SHP77 (cell line): ENCODE results near the gene GNB1L.

ENCODE experiments used
- DNase-seq, 2 experiments: peaks; one replicate each; lab custom pipeline; 2025; lab: John Stamatoyannopoulos, UW

GNB1L gene, protein sequence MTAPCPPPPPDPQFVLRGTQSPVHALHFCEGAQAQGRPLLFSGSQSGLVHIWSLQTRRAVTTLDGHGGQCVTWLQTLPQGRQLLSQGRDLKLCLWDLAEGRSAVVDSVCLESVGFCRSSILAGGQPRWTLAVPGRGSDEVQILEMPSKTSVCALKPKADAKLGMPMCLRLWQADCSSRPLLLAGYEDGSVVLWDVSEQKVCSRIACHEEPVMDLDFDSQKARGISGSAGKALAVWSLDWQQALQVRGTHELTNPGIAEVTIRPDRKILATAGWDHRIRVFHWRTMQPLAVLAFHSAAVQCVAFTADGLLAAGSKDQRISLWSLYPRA

DNA sequence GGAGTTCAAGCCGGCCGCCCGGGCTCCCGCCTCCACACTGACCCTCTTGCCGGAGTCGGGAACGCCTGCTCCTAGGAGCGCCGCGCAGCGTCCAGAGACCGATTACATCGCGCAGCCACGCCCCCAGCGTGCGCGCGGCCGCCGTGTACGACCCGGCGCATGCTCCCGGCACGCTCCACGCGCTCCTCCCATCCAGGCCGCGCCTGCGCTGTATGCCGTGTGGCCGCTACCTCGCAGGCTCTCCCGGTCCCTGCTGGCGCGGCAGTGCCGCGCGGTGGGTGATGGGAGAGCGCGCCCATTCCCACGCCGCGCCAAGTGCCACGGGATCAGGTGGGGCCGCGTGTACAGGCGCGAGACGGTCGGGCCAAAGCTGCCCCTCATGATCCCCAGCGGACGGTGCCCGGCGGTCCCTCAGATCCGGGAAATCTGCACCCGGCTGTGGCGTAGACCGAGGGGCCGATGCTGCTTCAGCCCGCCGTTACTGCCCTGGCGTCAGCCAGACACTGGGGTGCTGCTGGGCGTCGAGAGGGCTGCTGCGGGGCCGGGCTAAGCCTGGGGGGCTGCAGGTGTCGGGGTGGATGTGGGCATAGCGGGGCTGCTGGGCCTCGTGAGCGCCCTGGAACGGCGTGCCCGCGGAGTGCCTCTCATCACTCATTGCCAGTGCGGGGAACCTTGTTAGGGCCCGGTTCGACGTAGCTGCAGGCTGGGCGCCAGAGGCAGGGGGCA is at the start of gene GNB1L, which contains the start of gene RTL10:
GNB1L (minus strand) TSS at position 97 of the 726 bp plus-strand sequence. CDS start 33,519 bp downstream, outside the sequence.
RTL10 (minus strand) TSS at position 97 of the 726 bp plus-strand sequence. CDS start 2,613 bp downstream, outside the sequence.
- peak; percentile 87 to 94 for DNase-seq

DNA sequence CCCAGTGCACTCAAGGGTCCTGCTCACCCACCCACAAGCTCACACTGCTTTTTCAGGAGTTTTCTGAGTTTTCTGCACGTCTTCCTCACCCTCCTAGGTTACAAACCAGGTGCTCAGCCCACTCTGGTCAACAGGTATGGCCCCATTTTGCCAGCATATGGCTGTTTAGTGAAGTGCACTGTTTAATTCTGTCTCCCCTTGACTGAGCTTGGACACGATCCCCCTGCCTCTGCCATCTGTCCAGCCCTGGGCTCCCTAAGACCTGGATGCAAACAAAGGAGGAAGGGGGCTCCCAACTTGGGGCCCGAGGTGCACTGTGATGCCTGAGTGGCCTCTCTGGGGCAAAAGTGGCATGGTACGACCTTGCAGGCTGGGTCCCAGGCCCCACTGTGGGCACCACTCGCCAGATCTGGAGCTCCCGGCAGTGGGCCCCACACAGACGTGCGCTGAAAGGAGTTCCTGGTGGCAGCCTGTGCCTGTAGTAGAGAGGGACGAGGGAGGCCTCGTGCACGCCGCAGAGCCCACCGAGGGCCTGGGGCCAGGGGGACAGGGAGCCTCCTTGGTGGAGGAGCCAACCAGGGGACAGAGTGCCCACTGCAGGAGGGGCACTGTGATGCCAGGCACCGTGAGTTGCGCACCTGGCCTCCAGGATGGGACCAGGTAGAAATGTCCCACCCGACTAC is 49.6 kb upstream of the GNB1L start:
- no peak for DNase-seq

- DNase-seq, result no peak
Measured at GRCh38 chr22:19903513-19903912, 48.8 kb upstream of the GNB1L start.

DNA sequence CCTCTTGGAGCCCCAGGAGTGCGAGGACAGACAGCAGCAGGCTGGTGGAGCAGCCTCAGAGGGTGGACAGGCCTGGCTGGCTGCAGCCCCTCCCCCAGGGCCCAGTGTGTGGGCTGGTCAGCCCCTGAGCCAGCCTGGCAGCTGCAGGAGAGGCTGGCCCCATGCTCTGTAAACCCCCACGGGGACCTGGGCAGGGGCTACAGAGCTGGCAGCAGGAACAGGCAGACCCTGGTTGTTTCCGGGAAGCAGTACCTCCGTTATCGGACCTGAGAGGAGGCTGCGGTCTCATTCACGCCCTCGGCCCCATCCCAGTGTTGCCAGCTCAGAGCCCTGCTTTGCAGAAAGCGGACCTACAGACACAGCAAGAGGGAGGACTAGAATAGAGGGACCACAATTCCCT is 48.4 kb upstream of the GNB1L start:
- no peak for DNase-seq

DNA sequence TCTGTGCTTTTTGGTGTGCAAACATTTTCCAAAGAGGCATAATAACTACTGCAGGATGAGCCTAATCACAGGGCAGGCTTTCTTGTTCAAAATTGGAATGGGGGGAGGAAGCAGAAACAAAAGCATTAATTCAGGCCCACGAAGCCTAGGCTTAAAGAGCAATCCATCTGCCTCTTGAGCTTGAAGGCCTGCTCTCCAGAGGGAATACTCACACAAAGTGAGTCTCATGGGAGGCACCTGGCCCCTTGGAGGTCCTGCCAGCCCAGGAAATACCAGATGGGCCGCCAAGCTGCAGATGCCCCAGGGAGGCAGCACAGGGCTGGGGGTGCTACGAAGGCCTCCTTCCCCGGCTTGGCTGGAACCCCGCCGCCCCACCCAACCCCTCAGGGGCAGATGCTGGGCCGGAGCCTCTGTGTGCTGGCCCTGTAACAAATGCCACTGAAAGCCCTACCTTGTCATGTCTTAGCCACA is 47.6 kb upstream of the GNB1L start:
- DNase-seq, result peak; percentile 31 to 41

DNA sequence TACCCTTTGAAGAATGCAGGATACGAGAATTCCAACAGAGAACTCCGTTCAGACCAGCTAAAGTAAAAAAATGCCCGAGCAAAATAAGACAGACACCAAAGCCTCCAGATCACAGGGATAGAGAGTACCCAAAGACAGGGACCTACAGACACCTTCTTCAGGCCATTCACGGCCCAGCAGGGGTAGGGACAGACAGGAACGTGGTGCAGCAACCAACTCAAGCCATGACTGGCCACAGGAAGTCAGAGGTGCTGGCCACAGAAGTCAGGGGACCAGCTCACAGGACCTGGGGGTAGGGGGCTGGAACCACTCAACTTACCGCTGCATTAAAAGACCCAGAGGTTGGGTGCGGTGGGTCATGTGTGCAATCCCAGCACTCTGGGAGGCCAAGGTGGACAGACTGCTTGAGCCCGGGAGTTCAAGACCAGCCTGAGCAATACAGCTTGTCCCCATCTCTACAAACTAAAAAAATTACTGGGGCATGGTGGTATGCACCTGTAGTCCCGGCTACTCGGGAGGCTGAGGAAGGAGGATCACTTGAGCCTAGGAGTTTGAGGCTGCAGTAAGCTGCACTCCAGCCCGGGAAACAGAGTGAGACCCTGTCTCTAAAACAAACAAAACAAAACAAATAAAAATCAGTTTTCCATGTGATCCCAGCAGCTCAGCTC is 47.0 kb upstream of the GNB1L start:
- no peak for DNase-seq

GRCh38 chr22:19900707-19901436 is 46.2 kb upstream of the GNB1L start:
- DNase-seq, result no peak

GRCh38 chr22:19898831-19899567 is 44.3 kb upstream of the GNB1L start:
- no peak for DNase-seq

- no peak for DNase-seq
Measured at GRCh38 chr22:19898145-19898544, 43.5 kb upstream of the GNB1L start.

- DNase-seq, result no peak
Measured at GRCh38 chr22:19897726-19898125, 43.1 kb upstream of the GNB1L start.

- DNase-seq, result peak; percentile 38 to 40
Measured at GRCh38 chr22:19896665-19897355, 42.1 kb upstream of the GNB1L start.

DNA sequence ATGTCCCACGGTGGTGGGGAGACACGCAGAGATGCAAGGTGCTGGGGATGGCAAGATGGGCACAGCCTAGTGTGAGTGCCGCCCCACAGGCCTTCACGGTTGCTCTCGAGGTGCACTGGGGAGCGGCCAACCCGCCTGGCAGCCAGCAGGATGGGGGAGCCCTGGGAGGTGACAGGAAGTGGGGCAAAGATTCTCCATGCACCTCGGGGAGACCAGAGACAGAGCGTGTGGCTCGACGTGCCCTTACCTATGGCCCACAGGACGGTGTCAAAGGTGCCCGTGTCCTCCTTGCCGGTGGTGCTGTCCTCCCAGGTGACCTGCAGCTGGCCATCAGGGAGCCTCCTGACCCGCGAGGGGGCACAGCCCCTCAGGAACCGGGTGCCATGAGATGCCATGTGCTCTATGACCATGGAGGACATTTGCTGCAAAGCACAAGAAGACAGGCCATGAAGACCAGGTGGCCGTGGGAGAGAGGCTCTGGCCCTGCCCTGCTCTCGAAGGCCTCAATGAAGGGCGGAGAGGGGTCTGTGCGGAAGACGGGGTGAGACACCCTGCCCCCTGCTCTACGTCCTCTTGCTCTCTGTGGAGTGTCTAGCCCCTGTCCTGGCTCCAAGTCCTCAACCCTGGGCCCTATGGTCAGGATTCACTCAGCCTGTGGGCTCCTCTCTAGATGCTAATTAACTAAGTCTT is 40.6 kb upstream of the GNB1L start:
- DNase-seq, result no peak

DNA sequence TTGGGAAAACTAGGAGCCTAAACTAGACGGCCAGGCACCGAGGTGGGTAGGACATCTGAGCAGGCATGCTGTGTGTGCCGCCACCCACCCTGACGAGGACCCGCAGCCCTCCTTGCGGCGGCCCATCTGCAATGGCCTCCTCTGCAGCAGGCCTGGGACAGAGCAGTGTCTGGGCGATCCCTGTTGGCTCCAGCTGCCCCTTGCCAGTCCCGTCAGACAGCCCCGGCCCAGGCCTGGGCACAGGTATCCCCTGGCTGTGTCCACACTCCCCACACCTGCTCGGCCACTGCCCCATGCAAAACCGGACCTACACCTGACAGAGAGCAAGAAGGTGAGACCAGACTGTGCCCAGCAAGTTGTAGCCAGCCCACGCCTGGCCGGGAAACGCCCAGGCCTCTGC is 38.7 kb upstream of the GNB1L start:
- DNase-seq, result no peak

DNA sequence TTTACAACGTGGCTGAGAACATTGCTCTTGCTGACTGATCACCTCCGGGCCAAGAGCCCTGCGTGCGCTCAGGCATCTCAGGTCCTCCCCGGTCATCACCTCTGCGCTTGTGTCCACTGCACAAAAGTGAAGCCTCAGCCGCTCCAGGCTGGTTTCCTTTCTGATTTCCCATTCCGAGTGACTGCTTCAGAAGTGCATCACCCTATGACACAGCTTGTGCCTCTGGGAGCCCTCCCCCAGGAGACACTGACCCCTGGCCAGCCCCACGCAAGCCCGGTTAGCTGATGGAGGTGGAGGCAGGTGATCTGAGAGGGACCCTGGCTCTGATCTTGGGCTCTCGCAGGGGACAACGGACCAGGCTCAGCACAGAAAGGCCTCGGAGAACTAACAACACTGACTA is 38.3 kb upstream of the GNB1L start:
- DNase-seq, result no peak

DNA sequence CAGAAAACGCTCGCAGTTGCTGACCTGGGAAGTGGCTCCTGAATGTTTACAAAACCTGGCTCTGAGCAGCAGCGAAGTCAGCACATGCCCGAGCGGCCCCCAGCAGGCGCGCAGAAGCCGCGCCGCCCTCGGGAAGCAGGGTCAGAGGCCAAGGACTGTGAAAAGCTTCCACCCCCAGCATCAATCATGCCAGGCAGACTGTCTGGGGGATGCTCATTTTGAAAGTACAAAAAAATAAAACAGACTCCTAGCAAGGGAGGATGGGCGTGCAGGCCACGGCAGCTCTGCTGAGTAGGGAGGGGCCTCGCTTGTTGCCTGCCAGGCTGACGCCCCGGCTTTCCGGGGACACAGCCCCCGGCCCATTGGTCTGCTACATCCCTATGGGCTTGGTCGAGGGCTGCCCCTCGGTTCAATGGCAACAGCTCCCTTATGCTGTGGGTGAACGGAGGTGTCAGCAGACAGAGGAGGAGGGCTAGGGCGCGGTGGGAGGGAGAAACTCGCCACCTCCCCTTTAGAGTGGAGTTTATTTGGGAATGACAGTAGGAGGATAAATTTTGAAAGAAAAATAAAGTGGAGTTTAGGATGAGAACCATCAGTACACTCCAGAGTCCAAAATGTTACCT is 37.7 kb upstream of the GNB1L start:
- peak; percentile 52 to 62 for DNase-seq

DNA sequence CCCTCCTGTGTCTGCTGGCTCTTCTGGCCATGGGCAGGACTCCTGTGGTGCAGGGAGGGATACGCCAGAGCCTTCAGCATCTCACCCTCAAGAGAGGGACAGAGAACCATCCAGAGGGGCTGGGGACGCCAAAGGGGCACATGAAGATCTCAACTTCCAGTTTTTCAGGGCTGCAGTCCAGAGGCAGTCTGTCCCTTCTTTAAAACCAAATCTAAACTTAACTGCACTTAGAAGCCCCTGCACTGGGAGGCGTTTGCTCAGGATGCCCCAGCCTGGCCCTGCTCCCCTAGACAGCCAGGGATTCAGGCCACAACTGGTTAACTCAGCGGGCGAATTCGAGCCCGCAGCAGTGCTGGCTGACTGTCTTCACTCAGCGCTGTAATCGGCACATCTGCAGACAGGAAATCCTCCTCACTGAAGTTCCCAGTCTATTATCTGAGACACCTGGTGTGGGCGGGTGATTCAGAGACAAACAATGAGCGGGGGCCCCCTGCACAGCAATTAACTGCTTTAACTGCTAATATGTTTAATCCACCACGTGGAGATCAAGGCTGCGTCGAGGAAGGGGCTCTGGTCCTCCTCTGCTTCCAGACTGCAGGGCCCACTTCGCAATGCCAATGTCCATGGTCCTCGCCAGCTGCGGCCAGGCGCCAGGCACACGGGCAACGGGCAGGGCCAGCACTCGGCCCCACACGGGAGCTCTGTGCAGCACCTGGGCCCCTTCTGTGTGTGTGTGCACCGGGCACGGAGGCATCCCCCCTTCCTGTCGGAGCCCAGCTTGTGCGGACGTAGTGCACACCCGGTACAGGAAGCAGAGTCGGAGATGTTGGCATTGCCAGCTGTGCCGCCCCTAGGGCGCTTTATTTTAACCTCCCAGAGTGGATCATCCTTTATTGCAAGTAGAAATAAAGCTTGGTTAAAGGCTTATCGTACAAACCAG is 36.9 kb upstream of the GNB1L start:
- peak; percentile 69 to 84 for DNase-seq

- peak in 1 of 2 experiments; percentile 54 for DNase-seq
Measured at GRCh38 chr22:19890502-19891316, 36.0 kb upstream of the GNB1L start.
